Motor neuron (in vitro differentiated cells): ENCODE results near the gene HAUS7. TPM values are rescaled to one million over a fixed set of nuclear protein-coding genes. Genes with fewer than 3 reads are reported as not detected.

Experiments
- ATAC-seq, 8 experiments: fragments of 200-7000 bp; cut with Tn5 transposase; replicated peaks in 6 of 8; 2 replicates each; pipeline ENCODE4 v1.8.0; 2021; ENCODE audit warnings: mild to moderate bottlenecking in 8 of 8, moderate library complexity in 8 of 8
- H3K27ac ChIP-seq, 2 donors: fragments of 250-450 bp; sonication (Bioruptor Pico); 2 replicates each; pipeline ENCODE4 v1.9.0; 2021; ENCODE audit warnings: antibody characterized with exemption in 2 of 2, mild to moderate bottlenecking in 2 of 2, moderate library complexity in 1 of 2
- H3K4me1 ChIP-seq, 2 donors: fragments of 250-450 bp; sonication (Bioruptor Pico); replicated peaks in 1 of 2; 2 replicates each; pipeline ENCODE4 v1.6.1; 2021; ENCODE audit warnings: antibody characterized with exemption in 2 of 2, mild to moderate bottlenecking in 2 of 2, moderate library complexity in 1 of 2
- H3K4me3 ChIP-seq, 5 donors: fragments of 250-450 bp; sonication (Bioruptor Pico); 2 replicates each; pipeline ENCODE4 v1.9.0; 2021; ENCODE audit warnings: antibody characterized with exemption in 5 of 5, mild to moderate bottlenecking in 5 of 5, moderate library complexity in 4 of 5
- WGBS, 10 experiments: fragments of 450-650 bp; shearing (Covaris generic); methylation state at CpG; one replicate each; pipeline ENCODE4 v1.0.0; 2022; 5-methylcytosine and 5-hydroxymethylcytosine counted together
- in situ Hi-C, 9 experiments: fragments of 400-800 bp; cut with MboI; loops; one replicate each; pipeline ENCODE4 v1.15.0; 2021; ENCODE audit warnings: low sequenced_read_pairs in 9 of 9, low pct_unique_long_range_greater_than_20kb in 2 of 9; ENCODE audit not compliant: unreplicated experiment in 9 of 9
- total RNA-seq, 8 experiments: library from RNA; unstranded; fragments of 300-600 nt; gene quantifications; 2 replicates each; pipeline versions ENCODE4 v1.2.3 to v1.2.4, GENCODE V29; 2022

HAUS7 gene
- total RNA-seq, 8 experiments from 2014 or later: 8.5 to 28.6 (median 19.0) TPM

DNA sequence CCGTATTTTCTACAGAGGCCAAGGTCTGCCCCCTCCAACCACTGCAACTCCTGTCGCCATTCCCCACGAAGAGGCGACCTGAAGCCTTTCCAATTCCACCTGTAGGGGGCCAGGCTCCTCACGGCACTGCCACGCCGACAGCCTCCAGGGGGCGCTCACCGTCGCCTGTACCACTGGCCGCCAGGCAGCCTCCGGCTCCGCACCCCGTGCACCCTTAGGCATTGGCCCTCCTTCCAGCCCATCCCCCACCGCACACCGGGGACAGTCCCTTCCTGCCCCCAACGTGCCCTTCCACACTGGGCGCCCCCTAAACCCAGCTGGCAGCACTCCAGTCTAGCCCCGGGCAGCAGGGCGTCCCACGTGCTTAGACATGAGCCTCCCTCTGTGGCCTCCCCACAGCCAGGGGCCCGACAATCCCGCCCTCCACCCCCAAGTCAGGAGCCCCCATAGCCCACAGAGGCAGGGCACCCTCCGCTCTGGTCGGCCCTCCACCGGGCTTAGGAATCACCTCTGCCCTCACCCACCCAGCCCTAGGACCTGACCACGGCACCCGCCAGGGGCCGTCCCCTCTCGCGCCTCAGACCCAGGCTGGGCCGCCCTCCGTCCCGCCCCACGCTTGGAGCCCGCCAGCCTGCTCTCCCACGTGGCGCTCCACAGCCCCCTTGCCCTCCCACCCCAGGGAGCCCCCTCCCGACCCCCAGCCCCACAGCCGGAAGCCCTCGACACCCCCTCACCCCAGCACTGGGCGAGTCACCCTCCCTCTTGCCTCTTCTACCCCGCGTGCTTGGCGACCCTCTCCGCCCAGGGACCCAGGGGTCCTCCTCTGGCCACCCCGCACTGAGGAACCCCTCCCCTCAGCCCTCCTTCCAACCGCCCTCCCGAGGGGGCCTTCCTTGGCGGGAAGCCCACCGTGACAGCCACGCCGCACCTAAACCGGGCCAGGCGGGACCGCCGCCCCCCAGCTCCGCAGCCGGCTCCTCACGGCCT is 69.9 kb downstream of the HAUS7 start:
- Histone ChIP-seq H3K4me3 (no peak overlapping the region), H3K4me1 (no peaks in the 10 kb centered on the region), H3K27ac (no peak overlapping the region)
- ATAC-seq: no peak
- in situ Hi-C loops: loop anchor here in 1 of 9 experiments (25.0 kb wide), 1 partner anchor 363 kb away; no protein-coding TSS in a partner anchor
- WGBS, 10 experiments: 17 to 34% methylated on average over 1 to 3 of the region's 60 CpGs; no CpG with 5 or more reads in 8 of the 10 experiments

- no peak overlapping the region for H3K27ac ChIP-seq
- WGBS, 10 experiments: 30 to 60% methylated on average over 1 to 9 of the region's 17 CpGs; no CpG with 5 or more reads in 8 of the 10 experiments
- in situ Hi-C loops: no loop called here
- no peaks in the 10 kb centered on the region for H3K4me1 ChIP-seq
- H3K4me3 ChIP-seq: no peak overlapping the region
- ATAC-seq: no peak
These were observed 72.0 kb downstream of the HAUS7 start for GRCh38 chrX:153398275-153398960.

Other genes with a start within 250 kb of the HAUS7 start
- gene PNMA6F, start 148.8 kb downstream of the HAUS7 start, total RNA-seq: 1 to 10 TPM in 1 of 8 experiments, under 1 TPM in 6, not detected in 1; 0.04 to 1.2 (median 0.43) TPM
- gene ZNF275, start 136.4 kb downstream of the HAUS7 start, total RNA-seq: 10 to 100 TPM in 1 of 8 experiments, 1 to 10 TPM in 7; 2.6 to 15.8 (median 6.3) TPM
- gene PNMA6E, start 69.2 kb downstream of the HAUS7 start, total RNA-seq: under 1 TPM in 6 of 8 experiments, not detected in 2; 0.05 to 0.87 (median 0.19) TPM
- under 1 TPM in 5 of 8 experiments, not detected in 3; under 0.01 to 0.19 (median 0.04) TPM for gene ZFP92, start 59.1 kb downstream of the HAUS7 start, total RNA-seq
- under 1 TPM in 5 of 8 experiments, not detected in 3; 0.05 to 0.70 (median 0.38) TPM for gene TREX2, start 24.5 kb downstream of the HAUS7 start, total RNA-seq
- gene BGN, start 24.4 kb upstream of the HAUS7 start, total RNA-seq: 100 to 1,000 TPM in 1 of 8 experiments, 1 to 10 TPM in 3, under 1 TPM in 3, not detected in 1; 0.08 to 105 (median 2.6) TPM
- 1 to 10 TPM in 2 of 8 experiments, under 1 TPM in 4, not detected in 2; 0.17 to 4.4 (median 0.66) TPM for gene ATP2B3, start 47.1 kb upstream of the HAUS7 start, total RNA-seq
- gene CCNQ, start 128.6 kb upstream of the HAUS7 start, total RNA-seq: 10 to 100 TPM; 11.2 to 18.8 (median 14.6) TPM
- 1 to 10 TPM in 2 of 8 experiments, under 1 TPM in 5, not detected in 1; 0.43 to 2.1 (median 0.77) TPM for gene DUSP9, start 176.6 kb upstream of the HAUS7 start, total RNA-seq
- 10 to 100 TPM in 4 of 8 experiments, 1 to 10 TPM in 3, under 1 TPM in 1; 0.61 to 30.3 (median 10.6) TPM for gene PNCK, start 203.2 kb upstream of the HAUS7 start, total RNA-seq
- 10 to 100 TPM in 7 of 8 experiments, 1 to 10 TPM in 1; 8.9 to 55.9 (median 38.7) TPM for gene SLC6A8, start 217.3 kb upstream of the HAUS7 start, total RNA-seq